HEK293 (cell line): Measurements from ENCODE around the gene PRRT1.
"Not testable (repeated sequence)": the region's sequence is repeated elsewhere in the genome, so short reads cannot be mapped to it uniquely, and the experiment has no call there.

Source experiments
- CTCF ChIA-PET: fragments of 350-600 bp; formaldehyde crosslinking; extraction: SDS; loops from one replicate; lab custom pipeline; 2021; ENCODE audit warnings: antibody characterized with exemption; lab: Yijun Ruan, JAX
- POLR2A ChIA-PET: fragments of 300-600 bp; formaldehyde crosslinking; extraction: SDS; loops from one replicate; lab custom pipeline; 2020; ENCODE audit warnings: antibody characterized with exemption, inconsistent platforms; lab: Yijun Ruan, JAX
- H3K27ac ChIP-seq: fragments of 200-500 bp; sonication (Bioruptor generic); 2 replicates; pipeline ENCODE4 v1.5.1; 2014; ENCODE audit warnings: low read depth, low read length, control low read depth, inconsistent platforms; ENCODE audit errors: extremely low read depth
- H3K36me3 ChIP-seq, 2 experiments: fragments of 200-500 bp in 1 of 2; sonication (Bioruptor generic) in 1 of 2; 1 replicate in 1 of 2; 2 replicates in 1 of 2; pipeline ENCODE4 v1.5.1; 2014 to 2017; ENCODE audit warnings: inconsistent platforms in 2 of 2, low read length in 2 of 2; ENCODE audit not compliant: control insufficient read depth in 2 of 2, insufficient read depth in 1 of 2
- H3K4me1 ChIP-seq: fragments of 200-500 bp; sonication (Bioruptor generic); 2 replicates; pipeline ENCODE4 v1.5.1; 2014; ENCODE audit warnings: mild to moderate bottlenecking, low read length, inconsistent platforms; ENCODE audit not compliant: control insufficient read depth, insufficient read depth
- H3K4me3 ChIP-seq: 2 replicates; pipeline ENCODE4 v1.5.1; 2011; ENCODE audit warnings: low read depth, mild to moderate bottlenecking, control low read depth, low read length, moderate library complexity
- H3K9me3 ChIP-seq: fragments of 200-500 bp; sonication (Bioruptor generic); 2 replicates; pipeline ENCODE4 v1.5.1; 2014; ENCODE audit warnings: low read depth, low read length, inconsistent platforms; ENCODE audit not compliant: control insufficient read depth, insufficient read depth
- KLF1 ChIP-seq: fragments of 450-650 bp; formaldehyde crosslinking; IDR thresholded peaks from 2 replicates; pipeline ENCODE4 v1.5.1; 2016; ENCODE audit warnings: missing biosample characterization, missing genetic modification characterization
- KLF8 ChIP-seq: fragments of 450-650 bp; formaldehyde crosslinking; IDR thresholded peaks from 2 replicates; pipeline ENCODE4 v1.5.1; 2016; ENCODE audit warnings: missing biosample characterization, missing genetic modification characterization
- ZBTB1 ChIP-seq: fragments of 450-650 bp; formaldehyde crosslinking; IDR thresholded peaks from 2 replicates; pipeline ENCODE4 v1.5.1; 2016; ENCODE audit warnings: missing biosample characterization, missing genetic modification characterization
- ZBTB17 ChIP-seq: fragments of 450-650 bp; formaldehyde crosslinking; IDR thresholded peaks from 2 replicates; pipeline ENCODE4 v1.5.1; 2016; ENCODE audit warnings: missing biosample characterization, missing genetic modification characterization
- ZNF138 ChIP-seq: fragments of 450-650 bp; formaldehyde crosslinking; IDR thresholded peaks from 2 replicates; pipeline ENCODE4 v1.5.1; 2016; ENCODE audit warnings: missing biosample characterization, missing genetic modification characterization, borderline replicate concordance
- ZNF157 ChIP-seq: fragments of 450-650 bp; formaldehyde crosslinking; IDR thresholded peaks from 2 replicates; pipeline ENCODE4 v1.5.1; 2016; ENCODE audit warnings: missing biosample characterization, missing genetic modification characterization
- ZNF221 ChIP-seq: fragments of 450-650 bp; formaldehyde crosslinking; IDR thresholded peaks from 2 replicates; pipeline ENCODE4 v1.5.1; 2017; ENCODE audit warnings: missing biosample characterization, missing genetic modification characterization, borderline replicate concordance
- ZNF223 ChIP-seq: fragments of 450-650 bp; formaldehyde crosslinking; IDR thresholded peaks from 2 replicates; pipeline ENCODE4 v1.5.1; 2016; ENCODE audit warnings: missing biosample characterization, missing genetic modification characterization
- ZNF23 ChIP-seq: fragments of 450-650 bp; formaldehyde crosslinking; IDR thresholded peaks from 2 replicates; pipeline ENCODE4 v1.5.1; 2016; ENCODE audit warnings: missing biosample characterization, missing genetic modification characterization, borderline replicate concordance
- ZNF24 ChIP-seq: fragments of 450-650 bp; formaldehyde crosslinking; IDR thresholded peaks from 2 replicates; pipeline ENCODE4 v1.5.1; 2016; ENCODE audit warnings: missing biosample characterization, missing genetic modification characterization
- ZNF335 ChIP-seq: fragments of 450-650 bp; formaldehyde crosslinking; conservative IDR thresholded peaks from 2 replicates; pipeline ENCODE4 v1.5.1; 2016; ENCODE audit warnings: missing biosample characterization, missing genetic modification characterization
- ZNF354C ChIP-seq: fragments of 450-650 bp; formaldehyde crosslinking; IDR thresholded peaks from 2 replicates; pipeline ENCODE4 v1.5.1; 2016; ENCODE audit warnings: missing biosample characterization, missing genetic modification characterization, low read depth, borderline replicate concordance
- ZNF391 ChIP-seq: fragments of 450-650 bp; formaldehyde crosslinking; IDR thresholded peaks from 2 replicates; pipeline ENCODE4 v1.5.1; 2016; ENCODE audit warnings: low read depth, missing biosample characterization, missing genetic modification characterization, borderline replicate concordance
- ZNF416 ChIP-seq: fragments of 450-650 bp; formaldehyde crosslinking; IDR thresholded peaks from 2 replicates; pipeline ENCODE4 v1.5.1; 2016; ENCODE audit warnings: missing biosample characterization, missing genetic modification characterization
- ZNF423 ChIP-seq: fragments of 450-650 bp; formaldehyde crosslinking; IDR thresholded peaks from 2 replicates; pipeline ENCODE4 v1.5.1; 2016; ENCODE audit warnings: missing biosample characterization, missing genetic modification characterization
- ZNF529 ChIP-seq: fragments of 450-650 bp; formaldehyde crosslinking; IDR thresholded peaks from 2 replicates; pipeline ENCODE4 v1.5.1; 2017; ENCODE audit warnings: missing genetic modification characterization, missing biosample characterization; ENCODE audit not compliant: insufficient replicate concordance
- ZNF549 ChIP-seq: fragments of 450-650 bp; IDR thresholded peaks from 2 replicates; pipeline ENCODE4 v1.5.1; 2018; ENCODE audit warnings: missing biosample characterization, missing genetic modification characterization, mild to moderate bottlenecking, inconsistent platforms, moderate library complexity
- ZNF585B ChIP-seq: fragments of 450-650 bp; formaldehyde crosslinking; IDR thresholded peaks from 2 replicates; pipeline ENCODE4 v1.5.1; 2016; ENCODE audit warnings: missing biosample characterization, missing genetic modification characterization
- ZNF596 ChIP-seq: fragments of 450-650 bp; IDR thresholded peaks from 2 replicates; pipeline ENCODE4 v1.5.0; 2018; ENCODE audit warnings: missing biosample characterization, mild to moderate bottlenecking, missing genetic modification characterization, moderate library complexity
- ZNF600 ChIP-seq: fragments of 450-650 bp; formaldehyde crosslinking; IDR thresholded peaks from 2 replicates; pipeline ENCODE4 v1.5.1; 2016; ENCODE audit warnings: missing biosample characterization, missing genetic modification characterization
- ZNF610 ChIP-seq: fragments of 450-650 bp; formaldehyde crosslinking; IDR thresholded peaks from 2 replicates; pipeline ENCODE4 v1.5.1; 2016; ENCODE audit warnings: missing biosample characterization, missing genetic modification characterization, borderline replicate concordance
- ZNF645 ChIP-seq: fragments of 450-650 bp; formaldehyde crosslinking; IDR thresholded peaks from 2 replicates; pipeline ENCODE4; 2016; ENCODE audit warnings: missing biosample characterization, missing genetic modification characterization
- ZNF660 ChIP-seq: fragments of 450-650 bp; IDR thresholded peaks from 2 replicates; pipeline ENCODE4 v1.5.1; 2018; ENCODE audit warnings: missing biosample characterization, mild to moderate bottlenecking, missing genetic modification characterization
- ZSCAN23 ChIP-seq: fragments of 450-650 bp; formaldehyde crosslinking; IDR thresholded peaks from 2 replicates; pipeline ENCODE4 v1.5.1; 2016; ENCODE audit warnings: missing biosample characterization, missing genetic modification characterization
- TF ChIP-seq, protein P1 (sequence below): fragments of 450-650 bp; formaldehyde crosslinking; IDR thresholded peaks from 2 replicates; pipeline ENCODE4 v1.5.1; 2017; ENCODE audit warnings: missing biosample characterization, missing genetic modification characterization
- TF ChIP-seq, protein P2 (sequence below): fragments of 450-650 bp; formaldehyde crosslinking; IDR thresholded peaks from 2 replicates; pipeline ENCODE4 v1.5.1; 2016; ENCODE audit warnings: missing biosample characterization, missing genetic modification characterization, low read depth
- TF ChIP-seq, protein P3 (sequence below): fragments of 450-650 bp; formaldehyde crosslinking; IDR thresholded peaks from 2 replicates; pipeline ENCODE4 v1.5.1; 2016; ENCODE audit warnings: missing biosample characterization, missing genetic modification characterization

Gene PRRT1

GRCh38 chr6:32146287-32146686, 5.5 kb downstream of the PRRT1 start (continued):
- TF ChIP-seq ZNF138 (tag by site-specific recombination) (no peak), ZNF549 (no peak), ZBTB1 (tag by site-specific recombination) (no peak), ZNF354C (tag by site-specific recombination) (no peak), ZNF24 (tag by site-specific recombination) (peak; percentile 53; the same call in 1 of the 2 replicates), ZNF610 (tag by site-specific recombination) (no peak), ZNF23 (tag by site-specific recombination) (no peak), KLF8 (tag by site-specific recombination) (no peak), ZNF223 (tag by site-specific recombination) (no peak), ZNF391 (tag by site-specific recombination) (no peak), ZNF416 (tag by site-specific recombination) (no peak), ZNF660 (peak; percentile 32; the same call in 1 of the 2 replicates), ZNF596 (tag by site-specific recombination) (no peak), ZNF645 (tag by site-specific recombination) (no peak), ZNF335 (tag by site-specific recombination) (peak; percentile 80)
- TF ChIP-seq, protein P1, sequence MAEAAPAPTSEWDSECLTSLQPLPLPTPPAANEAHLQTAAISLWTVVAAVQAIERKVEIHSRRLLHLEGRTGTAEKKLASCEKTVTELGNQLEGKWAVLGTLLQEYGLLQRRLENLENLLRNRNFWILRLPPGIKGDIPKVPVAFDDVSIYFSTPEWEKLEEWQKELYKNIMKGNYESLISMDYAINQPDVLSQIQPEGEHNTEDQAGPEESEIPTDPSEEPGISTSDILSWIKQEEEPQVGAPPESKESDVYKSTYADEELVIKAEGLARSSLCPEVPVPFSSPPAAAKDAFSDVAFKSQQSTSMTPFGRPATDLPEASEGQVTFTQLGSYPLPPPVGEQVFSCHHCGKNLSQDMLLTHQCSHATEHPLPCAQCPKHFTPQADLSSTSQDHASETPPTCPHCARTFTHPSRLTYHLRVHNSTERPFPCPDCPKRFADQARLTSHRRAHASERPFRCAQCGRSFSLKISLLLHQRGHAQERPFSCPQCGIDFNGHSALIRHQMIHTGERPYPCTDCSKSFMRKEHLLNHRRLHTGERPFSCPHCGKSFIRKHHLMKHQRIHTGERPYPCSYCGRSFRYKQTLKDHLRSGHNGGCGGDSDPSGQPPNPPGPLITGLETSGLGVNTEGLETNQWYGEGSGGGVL (tag by site-specific recombination) = peak; percentile 87
- TF ChIP-seq, protein P2, sequence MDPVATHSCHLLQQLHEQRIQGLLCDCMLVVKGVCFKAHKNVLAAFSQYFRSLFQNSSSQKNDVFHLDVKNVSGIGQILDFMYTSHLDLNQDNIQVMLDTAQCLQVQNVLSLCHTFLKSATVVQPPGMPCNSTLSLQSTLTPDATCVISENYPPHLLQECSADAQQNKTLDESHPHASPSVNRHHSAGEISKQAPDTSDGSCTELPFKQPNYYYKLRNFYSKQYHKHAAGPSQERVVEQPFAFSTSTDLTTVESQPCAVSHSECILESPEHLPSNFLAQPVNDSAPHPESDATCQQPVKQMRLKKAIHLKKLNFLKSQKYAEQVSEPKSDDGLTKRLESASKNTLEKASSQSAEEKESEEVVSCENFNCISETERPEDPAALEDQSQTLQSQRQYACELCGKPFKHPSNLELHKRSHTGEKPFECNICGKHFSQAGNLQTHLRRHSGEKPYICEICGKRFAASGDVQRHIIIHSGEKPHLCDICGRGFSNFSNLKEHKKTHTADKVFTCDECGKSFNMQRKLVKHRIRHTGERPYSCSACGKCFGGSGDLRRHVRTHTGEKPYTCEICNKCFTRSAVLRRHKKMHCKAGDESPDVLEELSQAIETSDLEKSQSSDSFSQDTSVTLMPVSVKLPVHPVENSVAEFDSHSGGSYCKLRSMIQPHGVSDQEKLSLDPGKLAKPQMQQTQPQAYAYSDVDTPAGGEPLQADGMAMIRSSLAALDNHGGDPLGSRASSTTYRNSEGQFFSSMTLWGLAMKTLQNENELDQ = no peak

DNA sequence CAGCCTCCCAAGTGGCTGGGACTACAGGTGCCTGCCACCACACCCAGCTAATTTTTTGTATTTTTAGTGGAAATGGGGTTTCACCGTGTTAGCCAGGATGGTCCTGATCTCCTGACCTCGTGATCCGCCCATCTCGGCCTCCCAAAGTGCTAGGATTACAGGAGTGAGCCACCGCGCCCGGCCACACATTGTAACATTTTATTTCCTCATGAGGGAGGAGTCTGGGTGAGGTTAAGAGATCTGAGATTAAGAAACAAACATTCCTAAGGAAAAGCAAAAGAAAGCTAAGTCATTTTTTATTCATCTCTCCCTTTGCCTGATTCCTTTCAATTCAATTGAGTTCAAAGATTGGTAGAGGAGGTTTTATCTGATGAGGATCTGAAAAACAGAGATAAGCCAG, 7.5 kb downstream of the PRRT1 start:
- TF ChIP-seq KLF1 = peak; percentile 89
- CTCF ChIA-PET = interaction anchor here (0.6 to 3.0 kb wide), 3 partner anchors 26 to 905 kb away, joined by 3 to 14 read pairs (median 3); no protein-coding TSS in a partner anchor
- not testable (repeated sequence) for H3K9me3 ChIP-seq, H3K27ac ChIP-seq, H3K4me1 ChIP-seq, H3K4me3 ChIP-seq, H3K36me3 ChIP-seq
- POLR2A ChIA-PET = interaction anchor here (0.5 to 3.2 kb wide), 3 partner anchors 9 to 32 kb away, joined by 5 to 26 read pairs (median 6); partner anchors contain the start of genes AGPAT1 and FKBPL

DNA sequence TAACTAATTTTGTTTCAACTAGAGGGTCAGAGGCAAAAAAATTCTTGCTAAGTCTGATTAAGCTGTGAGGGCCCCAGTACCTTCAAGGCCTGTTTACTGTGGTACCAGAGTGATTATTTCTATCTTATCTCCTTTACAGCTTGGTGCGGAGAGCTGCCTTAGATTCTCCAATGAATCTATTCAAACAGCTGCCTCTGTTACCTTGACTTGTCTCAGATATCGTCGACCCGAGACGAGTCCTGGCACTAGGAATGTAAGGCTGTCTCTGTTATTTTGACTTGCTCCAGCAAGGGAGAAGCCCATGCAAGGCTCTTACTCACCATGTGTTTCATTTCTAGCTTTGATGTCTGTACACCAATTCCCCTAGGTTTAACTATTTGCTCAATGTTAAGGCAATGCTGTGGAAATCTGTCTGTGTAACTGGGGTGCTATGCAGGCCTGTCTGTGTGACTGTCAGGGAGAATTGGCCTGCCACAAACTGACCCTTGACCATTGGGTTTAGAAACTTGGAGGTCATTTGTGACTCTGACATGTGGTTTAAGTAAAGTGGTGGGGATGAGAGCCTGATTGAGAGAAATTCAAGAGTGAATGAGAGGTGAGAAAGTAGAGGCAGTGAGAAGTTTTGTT, 11.2 kb downstream of the PRRT1 start:
- no peaks in the 10 kb centered on the region for H3K36me3 ChIP-seq
- no peak overlapping the region for H3K27ac ChIP-seq
- no peak overlapping the region for H3K4me3 ChIP-seq
- CTCF ChIA-PET = no interaction called here
- H3K9me3 ChIP-seq = no peaks in the 10 kb centered on the region
- H3K4me1 ChIP-seq = no peaks in the 10 kb centered on the region
- POLR2A ChIA-PET = no interaction called here
- TF ChIP-seq ZNF221 (no peak), ZNF610 (tag by site-specific recombination) (no peak), ZNF157 (tag by site-specific recombination) (no peak), ZNF600 (tag by site-specific recombination) (no peak), ZBTB17 (tag by site-specific recombination) (no peak), ZNF585B (tag by site-specific recombination) (no peak), ZNF529 (no peak), ZSCAN23 (tag by site-specific recombination) (no peak), ZNF423 (no peak)
- TF ChIP-seq, protein P3, sequence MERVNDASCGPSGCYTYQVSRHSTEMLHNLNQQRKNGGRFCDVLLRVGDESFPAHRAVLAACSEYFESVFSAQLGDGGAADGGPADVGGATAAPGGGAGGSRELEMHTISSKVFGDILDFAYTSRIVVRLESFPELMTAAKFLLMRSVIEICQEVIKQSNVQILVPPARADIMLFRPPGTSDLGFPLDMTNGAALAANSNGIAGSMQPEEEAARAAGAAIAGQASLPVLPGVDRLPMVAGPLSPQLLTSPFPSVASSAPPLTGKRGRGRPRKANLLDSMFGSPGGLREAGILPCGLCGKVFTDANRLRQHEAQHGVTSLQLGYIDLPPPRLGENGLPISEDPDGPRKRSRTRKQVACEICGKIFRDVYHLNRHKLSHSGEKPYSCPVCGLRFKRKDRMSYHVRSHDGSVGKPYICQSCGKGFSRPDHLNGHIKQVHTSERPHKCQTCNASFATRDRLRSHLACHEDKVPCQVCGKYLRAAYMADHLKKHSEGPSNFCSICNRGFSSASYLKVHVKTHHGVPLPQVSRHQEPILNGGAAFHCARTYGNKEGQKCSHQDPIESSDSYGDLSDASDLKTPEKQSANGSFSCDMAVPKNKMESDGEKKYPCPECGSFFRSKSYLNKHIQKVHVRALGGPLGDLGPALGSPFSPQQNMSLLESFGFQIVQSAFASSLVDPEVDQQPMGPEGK = no peak
